NCI-H2227 (cell line): ENCODE data around the gene TMEM9.

Source experiments
- DNase-seq: peaks from one replicate; lab custom pipeline; 2025; ENCODE audit not compliant: unreplicated experiment; lab: John Stamatoyannopoulos, UW

TMEM9 gene

DNA sequence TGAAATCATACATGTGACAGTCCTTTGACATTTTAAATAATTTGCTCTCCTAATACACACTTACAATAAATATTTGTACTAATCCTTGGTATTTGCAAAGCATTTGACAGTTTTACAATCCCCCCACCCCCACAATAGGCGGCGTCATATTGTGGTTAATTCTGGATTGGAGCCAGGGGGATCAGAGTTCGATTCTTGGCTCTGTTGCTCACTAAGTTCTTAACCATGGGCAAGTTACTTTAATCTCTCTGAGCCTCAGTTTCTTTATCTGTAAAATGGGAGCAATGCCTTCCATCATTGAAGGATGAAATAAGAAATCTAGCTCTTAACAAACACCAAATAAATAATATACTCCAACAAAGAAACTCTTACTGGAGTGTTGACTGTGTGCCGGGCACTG is 65.9 kb downstream of the TMEM9 start:
- no peak for DNase-seq

DNA sequence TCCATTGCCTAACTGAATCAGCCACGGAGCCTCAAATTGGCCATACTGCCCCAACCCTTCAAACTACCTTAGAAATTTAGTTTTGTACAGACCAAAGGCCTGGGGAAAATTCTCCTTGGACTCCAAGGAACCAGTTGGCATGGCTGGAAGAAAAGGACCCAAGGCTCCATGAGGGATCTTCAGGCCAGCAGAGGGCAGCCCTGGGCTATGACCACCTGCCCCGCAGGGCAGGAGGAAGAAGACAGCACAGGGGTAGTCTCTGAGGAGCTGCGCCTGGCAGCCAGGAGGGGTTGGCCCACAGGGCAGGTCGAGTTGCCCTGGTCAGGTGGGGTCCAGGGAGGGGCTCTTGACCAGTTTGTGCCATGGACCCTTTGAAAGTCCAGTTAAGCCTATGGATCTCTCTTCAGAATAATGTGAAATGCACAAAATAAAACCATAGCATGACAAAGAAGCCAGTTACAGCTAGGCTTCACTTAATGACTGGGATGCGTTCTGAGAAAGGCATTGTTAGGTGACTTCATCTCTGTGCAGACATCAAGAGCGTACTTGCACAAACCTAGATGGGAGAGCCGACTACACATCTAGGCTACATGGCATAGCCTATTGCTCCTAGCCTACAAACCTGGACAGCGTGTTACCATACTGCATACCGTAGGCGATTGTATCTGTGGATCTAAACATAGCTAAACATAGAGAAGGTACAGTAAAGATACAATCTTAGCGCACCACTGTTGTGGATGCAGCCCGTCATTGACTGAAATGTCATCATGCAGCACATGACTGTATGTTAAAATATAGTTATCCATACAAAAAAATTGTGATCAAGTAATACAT is 68.2 kb downstream of the TMEM9 start:
- no peak for DNase-seq
